ENCODE data around the gene CASKIN2.
"Not testable (repeated sequence)": the region's sequence is repeated elsewhere in the genome, so short reads cannot be mapped to it uniquely, and the experiment has no call there.

Gene CASKIN2

GRCh38 chr17:75459246-75459589 lies 56.1 kb downstream of the CASKIN2 start:
- no peak for DNase-seq
- no peak for TF ChIP-seq POLR2A (IDR thresholded peaks at IDR 0.05; ENCODE audit: low read length)
- no peak for TF ChIP-seq GATA1 (IDR thresholded peaks at IDR 0.05; ENCODE audit: low read depth, low read length)

- TF ChIP-seq POLR2A (IDR thresholded peaks at IDR 0.05; ENCODE audit: low read length), result no peak
- no peak for TF ChIP-seq GATA1 (IDR thresholded peaks at IDR 0.05; ENCODE audit: low read depth, low read length)
- DNase-seq, result peak; percentile 51 to 63
These were observed 58.2 kb downstream of the CASKIN2 start for GRCh38 chr17:75457047-75457654.

GRCh38 chr17:75456417-75457046 lies 58.8 kb downstream of the CASKIN2 start, which contains the start of gene TMEM94:
Gene TMEM94, plus strand, starts transcription at chr17:75456635. Its CDS starts 15,271 bp downstream, at chr17:75471906.
- peak; percentile 98 for DNase-seq
- TF ChIP-seq POLR2A (IDR thresholded peaks at IDR 0.05; ENCODE audit: low read length), result peak; percentile 78
- TF ChIP-seq GATA1 (IDR thresholded peaks at IDR 0.05; ENCODE audit: low read depth, low read length), result no peak

GRCh38 chr17:75456039-75456416 lies 59.3 kb downstream of the CASKIN2 start:
- no peak for TF ChIP-seq POLR2A (IDR thresholded peaks at IDR 0.05; ENCODE audit: low read length)
- TF ChIP-seq GATA1 (IDR thresholded peaks at IDR 0.05; ENCODE audit: low read depth, low read length), result no peak
- no peak for DNase-seq

GRCh38 chr17:75454672-75455071 lies 60.7 kb downstream of the CASKIN2 start:
- DNase-seq, result not testable (repeated sequence)

- TF ChIP-seq GATA1 (IDR thresholded peaks at IDR 0.05; ENCODE audit: low read depth, low read length) (no peak), POLR2A (IDR thresholded peaks at IDR 0.05; ENCODE audit: low read length) (no peak)
- no peak for DNase-seq
These were observed 61.1 kb downstream of the CASKIN2 start for GRCh38 chr17:75454193-75454592.

- no peak for TF ChIP-seq POLR2A (IDR thresholded peaks at IDR 0.05; ENCODE audit: low read length)
- TF ChIP-seq GATA1 (IDR thresholded peaks at IDR 0.05; ENCODE audit: low read depth, low read length), result no peak
- DNase-seq, result no peak
These were observed 65.1 kb downstream of the CASKIN2 start for GRCh38 chr17:75450270-75450669.

Data from erythroblast (primary cell).